Measurements from ENCODE around the gene ST3GAL6. TPM values are rescaled to one million over a fixed set of nuclear protein-coding genes. Genes with fewer than 3 reads are reported as not detected.

ST3GAL6 gene
- total and polyA plus RNA-seq, 9 of the 15 experiments (the other 6 are each of a cell fraction or from before 2014, with no cell fraction given), result 0.14 TPM; not detected in 8

DNA sequence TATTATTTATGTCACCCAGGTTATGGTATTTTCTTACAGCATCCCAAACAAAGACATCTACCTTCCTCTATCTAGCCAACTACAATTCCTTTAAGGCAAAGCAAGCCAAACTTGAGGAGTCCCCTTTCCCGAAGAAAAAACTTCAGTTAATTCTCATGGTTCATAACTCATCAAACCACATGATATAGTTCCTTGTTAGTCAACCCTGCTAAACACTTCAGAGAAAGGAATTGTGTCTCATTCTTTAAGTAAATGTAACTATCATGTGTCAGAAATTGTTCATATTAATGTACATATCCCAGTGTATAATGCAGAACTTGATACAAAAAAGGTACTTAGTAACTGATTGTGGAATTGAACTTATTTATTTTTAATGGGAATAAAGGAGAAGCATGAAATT lies 44.4 kb downstream of the ST3GAL6 start:
- no peak for ATAC-seq
- H3K9ac ChIP-seq (ENCODE audit: insufficient read depth in 1 of 2, low read depth in 2 of 2, low read length in 2 of 2), result no peak overlapping the region
- in situ Hi-C loops (cut with MboI), result loop anchor here (25.0 kb wide), 2 partner anchors 355 to 770 kb away; partner anchors contain the start of gene GABRR3
- DNase-seq (ENCODE audit: extremely low read depth in 1 of 4, low spot score in 3 of 4), result no peak
- BruUV-seq (replicated peaks), result no TSS peak
- no peaks in the 10 kb centered on the region for H3K9me3 ChIP-seq (replicated peaks; ENCODE audit: control insufficient read depth, insufficient read depth, low read depth, low read length)
- 100% methylated on average over 1 of the region's 1 CpG for WGBS (ENCODE audit: insufficient coverage, low coverage, missing lambda C conversion rate)
- intact Hi-C loops (cut with micrococcal nuclease), result no loop called here
- no peak overlapping the region for H3K4me3 ChIP-seq
- no peaks in the 10 kb centered on the region for H3K79me2 ChIP-seq (ENCODE audit: control insufficient read depth, insufficient read depth, low read length)
- H3K4me1 ChIP-seq (replicated peaks in 1 of 2; ENCODE audit: control insufficient read depth in 2 of 2, insufficient read depth in 2 of 2, low read length in 2 of 2), result no peaks in the 10 kb centered on the region
- POLR2A ChIA-PET, result no interaction called here
- CTCF ChIA-PET (ENCODE audit: low intra/inter-chr PET ratio), result no interaction called here
- H3K27me3 ChIP-seq (ENCODE audit: control insufficient read depth in 2 of 2, insufficient read depth in 2 of 2, low read length in 2 of 2), result no peaks in the 10 kb centered on the region
- H2AFZ ChIP-seq (ENCODE audit: low read depth, low read length), result no peak overlapping the region
- no peak overlapping the region for H3K27ac ChIP-seq (ENCODE audit: extremely low read depth, low read depth, low read length)
- TF ChIP-seq, protein P1, sequence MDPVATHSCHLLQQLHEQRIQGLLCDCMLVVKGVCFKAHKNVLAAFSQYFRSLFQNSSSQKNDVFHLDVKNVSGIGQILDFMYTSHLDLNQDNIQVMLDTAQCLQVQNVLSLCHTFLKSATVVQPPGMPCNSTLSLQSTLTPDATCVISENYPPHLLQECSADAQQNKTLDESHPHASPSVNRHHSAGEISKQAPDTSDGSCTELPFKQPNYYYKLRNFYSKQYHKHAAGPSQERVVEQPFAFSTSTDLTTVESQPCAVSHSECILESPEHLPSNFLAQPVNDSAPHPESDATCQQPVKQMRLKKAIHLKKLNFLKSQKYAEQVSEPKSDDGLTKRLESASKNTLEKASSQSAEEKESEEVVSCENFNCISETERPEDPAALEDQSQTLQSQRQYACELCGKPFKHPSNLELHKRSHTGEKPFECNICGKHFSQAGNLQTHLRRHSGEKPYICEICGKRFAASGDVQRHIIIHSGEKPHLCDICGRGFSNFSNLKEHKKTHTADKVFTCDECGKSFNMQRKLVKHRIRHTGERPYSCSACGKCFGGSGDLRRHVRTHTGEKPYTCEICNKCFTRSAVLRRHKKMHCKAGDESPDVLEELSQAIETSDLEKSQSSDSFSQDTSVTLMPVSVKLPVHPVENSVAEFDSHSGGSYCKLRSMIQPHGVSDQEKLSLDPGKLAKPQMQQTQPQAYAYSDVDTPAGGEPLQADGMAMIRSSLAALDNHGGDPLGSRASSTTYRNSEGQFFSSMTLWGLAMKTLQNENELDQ (CRISPR knock-in tag; IDR thresholded peaks at IDR 0.05; ENCODE audit: borderline replicate concordance), result no peak
- TF ChIP-seq ZNF146 (CRISPR knock-in tag; IDR thresholded peaks at IDR 0.05; ENCODE audit: unreplicated experiment) (no peak), MTF1 (CRISPR knock-in tag; IDR thresholded peaks at IDR 0.05; ENCODE audit: borderline replicate concordance) (no peak)
- TF ChIP-seq, protein P2, sequence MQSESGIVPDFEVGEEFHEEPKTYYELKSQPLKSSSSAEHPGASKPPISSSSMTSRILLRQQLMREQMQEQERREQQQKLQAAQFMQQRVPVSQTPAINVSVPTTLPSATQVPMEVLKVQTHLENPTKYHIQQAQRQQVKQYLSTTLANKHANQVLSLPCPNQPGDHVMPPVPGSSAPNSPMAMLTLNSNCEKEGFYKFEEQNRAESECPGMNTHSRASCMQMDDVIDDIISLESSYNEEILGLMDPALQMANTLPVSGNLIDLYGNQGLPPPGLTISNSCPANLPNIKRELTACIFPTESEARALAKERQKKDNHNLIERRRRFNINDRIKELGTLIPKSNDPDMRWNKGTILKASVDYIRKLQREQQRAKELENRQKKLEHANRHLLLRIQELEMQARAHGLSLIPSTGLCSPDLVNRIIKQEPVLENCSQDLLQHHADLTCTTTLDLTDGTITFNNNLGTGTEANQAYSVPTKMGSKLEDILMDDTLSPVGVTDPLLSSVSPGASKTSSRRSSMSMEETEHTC (IDR thresholded peaks at IDR 0.05), result no peak
- H3K9me1 ChIP-seq (ENCODE audit: control insufficient read depth, insufficient read depth, low read length), result no peaks in the 10 kb centered on the region
- peaks cover 26% of the 10 kb centered on the region; the same call in 2 of the 3 replicates for H3K36me3 ChIP-seq (ENCODE audit: control insufficient read depth, insufficient read depth, low read length)
- H3K4me2 ChIP-seq (ENCODE audit: insufficient read depth, low read length), result no peak overlapping the region
- no peak for FAIRE-seq
- no peaks in the 10 kb centered on the region for H4K20me1 ChIP-seq (replicated peaks; ENCODE audit: control insufficient read depth, insufficient read depth, low read length)

Data from K562 (cell line).